GM12875 (cell line): ENCODE results near the gene NHERF2.

Experiments used
- H3K4me3 ChIP-seq: one replicate; pipeline ENCODE4 v1.5.1; 2011; ENCODE audit warnings: low read depth, low read length, control low read depth
- TF ChIP-seq, protein P1 (sequence below): IDR thresholded peaks from 2 replicates; pipeline ENCODE4 v1.5.1; 2011; ENCODE audit warnings: low read depth, mild to moderate bottlenecking, control low read depth, inconsistent platforms, low read length, moderate library complexity, borderline replicate concordance; ENCODE audit not compliant: insufficient read depth

NHERF2 gene

DNA sequence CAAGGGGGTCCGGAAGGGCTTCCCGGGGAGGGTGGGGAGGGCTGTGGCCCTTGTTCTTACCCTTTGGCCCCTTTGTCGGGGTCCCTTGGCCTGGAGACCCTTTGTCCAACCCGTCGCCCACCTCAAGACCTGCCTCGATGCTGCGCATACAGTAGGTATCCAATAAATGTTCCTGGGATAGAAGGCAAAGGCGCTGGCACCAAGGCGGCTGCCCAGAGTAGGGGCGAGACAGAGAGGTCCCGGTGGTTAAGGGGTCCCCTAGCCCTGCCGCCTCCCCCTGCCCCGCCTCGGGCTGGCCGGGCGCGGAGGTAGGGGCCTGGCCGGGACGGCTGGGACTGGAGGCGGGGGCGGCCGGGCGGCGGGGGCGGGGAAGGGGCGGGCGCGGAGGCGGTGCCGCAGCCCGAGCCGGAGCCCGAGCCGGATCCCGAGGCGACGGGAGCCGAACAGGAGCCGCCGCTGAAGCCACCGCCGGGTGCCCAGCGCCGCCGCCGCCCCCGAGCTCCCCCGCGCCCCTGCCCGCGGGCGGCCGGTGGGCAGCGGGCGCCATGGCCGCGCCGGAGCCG is at the start of gene NHERF2:
TSS of gene NHERF2 (plus strand) at position 442 of the 563 bp plus-strand sequence. CDS start at position 546, 104 bp downstream.
- TF ChIP-seq, protein P1, sequence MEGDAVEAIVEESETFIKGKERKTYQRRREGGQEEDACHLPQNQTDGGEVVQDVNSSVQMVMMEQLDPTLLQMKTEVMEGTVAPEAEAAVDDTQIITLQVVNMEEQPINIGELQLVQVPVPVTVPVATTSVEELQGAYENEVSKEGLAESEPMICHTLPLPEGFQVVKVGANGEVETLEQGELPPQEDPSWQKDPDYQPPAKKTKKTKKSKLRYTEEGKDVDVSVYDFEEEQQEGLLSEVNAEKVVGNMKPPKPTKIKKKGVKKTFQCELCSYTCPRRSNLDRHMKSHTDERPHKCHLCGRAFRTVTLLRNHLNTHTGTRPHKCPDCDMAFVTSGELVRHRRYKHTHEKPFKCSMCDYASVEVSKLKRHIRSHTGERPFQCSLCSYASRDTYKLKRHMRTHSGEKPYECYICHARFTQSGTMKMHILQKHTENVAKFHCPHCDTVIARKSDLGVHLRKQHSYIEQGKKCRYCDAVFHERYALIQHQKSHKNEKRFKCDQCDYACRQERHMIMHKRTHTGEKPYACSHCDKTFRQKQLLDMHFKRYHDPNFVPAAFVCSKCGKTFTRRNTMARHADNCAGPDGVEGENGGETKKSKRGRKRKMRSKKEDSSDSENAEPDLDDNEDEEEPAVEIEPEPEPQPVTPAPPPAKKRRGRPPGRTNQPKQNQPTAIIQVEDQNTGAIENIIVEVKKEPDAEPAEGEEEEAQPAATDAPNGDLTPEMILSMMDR: no peak
- no peak within 1 kb of the TSS for H3K4me3 ChIP-seq

DNA sequence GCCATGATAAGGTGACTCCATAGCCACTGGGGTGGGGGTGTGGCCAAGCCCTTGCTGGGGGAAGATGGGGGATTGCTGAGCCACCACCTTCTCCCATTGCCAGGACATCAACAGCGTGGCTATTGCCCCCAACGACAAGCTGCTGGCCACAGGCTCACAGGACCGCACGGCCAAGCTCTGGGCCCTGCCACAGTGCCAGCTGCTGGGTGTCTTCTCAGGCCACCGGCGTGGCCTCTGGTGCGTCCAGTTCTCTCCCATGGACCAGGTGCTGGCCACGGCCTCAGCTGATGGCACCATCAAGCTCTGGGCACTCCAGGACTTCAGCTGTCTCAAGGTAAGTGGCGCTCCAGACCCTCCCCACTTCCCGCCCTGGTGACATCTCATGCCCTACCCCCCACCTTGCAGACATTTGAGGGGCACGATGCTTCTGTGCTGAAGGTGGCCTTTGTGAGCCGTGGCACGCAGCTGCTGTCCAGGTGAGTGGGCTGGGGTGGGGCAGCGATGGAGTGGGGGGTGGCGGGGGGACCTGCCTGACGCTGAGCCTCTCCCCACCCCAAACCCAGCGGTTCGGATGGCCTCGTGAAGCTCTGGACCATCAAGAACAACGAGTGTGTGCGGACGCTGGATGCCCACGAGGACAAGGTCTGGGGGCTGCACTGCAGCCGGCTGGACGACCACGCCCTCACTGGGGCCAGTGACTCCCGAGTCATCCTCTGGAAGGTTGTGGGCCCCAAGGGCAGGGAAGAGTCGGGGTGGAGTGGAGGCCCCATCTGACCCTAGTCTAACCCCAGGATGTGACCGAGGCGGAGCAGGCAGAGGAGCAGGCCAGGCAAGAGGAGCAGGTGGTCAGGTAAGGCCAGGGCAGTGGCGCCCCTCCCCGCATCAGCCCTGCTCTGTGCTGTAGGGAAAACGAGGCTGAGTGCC is 49.5 kb upstream of the NHERF2 start:
- no peak overlapping the region for H3K4me3 ChIP-seq
- TF ChIP-seq, protein P1: no peak

GRCh38 chr16:1977875-1978268 is 48.8 kb upstream of the NHERF2 start:
- TF ChIP-seq, protein P1: no peak
- no peak overlapping the region for H3K4me3 ChIP-seq

DNA sequence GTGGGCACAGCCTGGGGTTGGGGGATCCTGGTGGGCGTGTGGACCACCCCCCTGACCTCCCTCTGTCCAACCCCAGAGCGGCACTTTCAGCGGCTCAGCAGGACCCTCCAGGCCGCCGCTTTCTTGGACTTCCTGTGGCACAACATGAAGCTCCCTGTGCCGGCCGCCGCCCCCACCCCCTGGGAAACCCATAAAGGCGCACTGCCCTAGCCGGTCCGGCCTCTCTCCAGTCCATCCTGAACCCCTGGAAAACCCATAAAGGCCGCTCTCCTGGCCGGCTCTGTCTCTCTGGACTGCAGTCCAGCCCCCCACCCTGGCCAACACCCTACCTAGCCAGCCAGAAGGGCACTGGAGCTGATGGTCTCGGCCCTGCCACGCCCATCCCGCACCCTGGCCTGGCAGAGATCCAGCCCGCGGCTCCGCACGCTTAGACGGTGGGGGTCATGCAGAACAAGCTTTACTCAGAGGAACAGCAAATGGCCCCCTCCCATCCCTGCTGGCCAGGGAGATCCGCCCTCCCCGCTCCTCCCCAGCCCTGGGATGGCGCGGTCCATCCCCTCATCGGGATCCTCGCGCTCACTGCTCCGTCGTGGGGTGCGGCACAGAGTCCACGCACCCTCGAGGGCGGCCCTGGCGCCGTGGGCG is 48.1 kb upstream of the NHERF2 start:
- no peak overlapping the region for H3K4me3 ChIP-seq
- TF ChIP-seq, protein P1: no peak

GRCh38 chr16:1979271-1980029 is 47.3 kb upstream of the NHERF2 start:
- H3K4me3 ChIP-seq: no peak overlapping the region
- TF ChIP-seq, protein P1: no peak

GRCh38 chr16:1980030-1980769 is 46.5 kb upstream of the NHERF2 start:
- no peak overlapping the region for H3K4me3 ChIP-seq
- TF ChIP-seq, protein P1: no peak
